NK-92 treated with Interleukin-12 subunit alpha and Interleukin-12 subunit beta, amount 100 ng/mL, for 24 hours (cell line): ENCODE results near the gene KCNMA1.
"Not testable (repeated sequence)": the region's sequence is repeated elsewhere in the genome, so short reads cannot be mapped to it uniquely, and the experiment has no call there.

Experiments used
- DNase-seq: peaks from one replicate; lab custom pipeline; 2025; lab: John Stamatoyannopoulos, UW

Gene KCNMA1

DNA sequence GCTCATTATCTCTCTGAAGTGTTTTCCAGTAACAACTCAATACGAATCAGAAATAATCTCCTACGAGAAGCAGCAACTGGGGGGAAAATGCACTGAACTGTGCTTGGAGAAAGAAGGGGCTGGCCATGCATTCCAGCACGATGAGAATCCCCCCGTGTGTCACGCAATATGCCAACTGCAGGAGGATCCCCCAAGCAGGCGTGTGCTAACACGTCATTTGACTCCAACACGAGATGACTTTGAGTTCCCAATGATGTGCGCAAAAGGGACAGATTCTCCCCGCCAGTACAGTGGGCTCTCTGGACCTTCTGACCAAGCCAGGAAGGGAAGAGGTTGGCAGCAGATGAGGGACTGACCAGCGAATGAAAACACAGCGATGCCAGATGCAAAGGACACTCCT, 105.5 kb downstream of the KCNMA1 start:
- DNase-seq: no peak

DNA sequence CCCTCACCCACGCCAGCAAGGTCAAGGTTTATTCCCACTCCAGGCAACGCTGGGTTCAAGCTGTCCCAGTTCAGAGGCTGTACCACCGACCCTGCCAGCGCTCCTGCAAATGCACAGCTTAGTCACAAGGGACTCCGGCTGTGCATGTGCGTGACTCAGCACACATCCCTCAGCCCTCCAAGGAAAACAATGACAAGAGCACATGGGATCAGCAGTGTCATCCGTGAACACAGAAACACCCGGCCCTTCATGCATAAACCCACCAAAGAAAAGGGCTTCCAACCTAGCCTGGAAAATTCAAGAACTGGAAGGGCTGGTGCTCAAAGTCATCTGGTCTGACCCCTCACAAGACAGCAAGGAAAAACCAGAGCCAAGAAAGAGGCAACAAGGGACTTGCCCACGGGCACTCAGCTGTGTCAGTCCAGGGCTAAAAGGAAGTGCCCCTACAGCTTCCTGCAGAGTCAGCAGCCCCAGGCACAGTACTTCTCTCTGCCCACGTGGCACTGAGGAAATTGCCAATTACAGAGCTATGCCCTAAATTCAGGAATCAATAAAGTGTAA, 106.1 kb downstream of the KCNMA1 start:
- no peak for DNase-seq

DNA sequence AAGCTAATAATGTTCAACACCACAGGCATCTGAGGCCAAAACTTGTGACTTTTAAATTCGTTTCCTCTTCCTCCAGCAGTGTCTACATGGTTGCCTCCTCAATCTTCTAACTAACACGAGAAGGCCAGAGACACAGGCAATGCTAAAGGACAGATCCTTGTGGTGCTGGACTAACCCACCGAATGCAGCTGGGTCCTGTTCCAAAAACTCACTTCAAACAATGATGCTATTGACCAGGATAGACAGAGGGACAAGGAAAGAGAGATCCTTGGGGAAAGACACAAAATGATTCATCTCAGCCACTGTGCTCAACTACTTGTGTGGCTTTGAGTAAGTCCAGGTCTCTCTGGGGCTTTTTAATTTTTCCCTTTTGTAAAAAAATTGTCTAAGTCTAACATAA, 107.6 kb downstream of the KCNMA1 start:
- DNase-seq: no peak

DNA sequence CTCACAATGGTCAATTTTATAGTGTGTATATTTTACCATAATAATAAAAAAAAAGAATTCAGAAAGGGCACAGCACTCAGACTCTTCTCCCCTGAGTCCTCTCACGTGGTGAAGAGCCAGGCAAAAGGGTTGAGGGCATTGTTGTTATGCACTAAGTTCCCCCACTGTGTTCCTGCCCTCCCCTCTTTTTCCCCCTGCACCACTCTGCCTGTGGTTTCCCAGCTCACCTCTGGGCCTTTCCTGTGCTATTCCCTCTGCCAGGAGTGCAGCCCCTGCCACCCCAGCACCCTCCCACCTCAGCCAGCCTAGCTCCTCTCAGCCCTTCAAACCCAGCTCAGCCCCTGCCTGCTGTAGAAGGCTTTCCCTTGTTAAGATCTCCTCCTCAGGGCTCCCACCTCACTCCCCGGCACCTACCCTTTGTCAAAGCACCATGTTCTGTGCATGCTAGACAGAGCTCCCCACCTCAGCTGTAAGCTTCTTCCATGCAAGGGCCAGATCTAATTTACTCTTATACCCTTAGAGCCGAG, 108.5 kb downstream of the KCNMA1 start:
- DNase-seq: no peak

DNA sequence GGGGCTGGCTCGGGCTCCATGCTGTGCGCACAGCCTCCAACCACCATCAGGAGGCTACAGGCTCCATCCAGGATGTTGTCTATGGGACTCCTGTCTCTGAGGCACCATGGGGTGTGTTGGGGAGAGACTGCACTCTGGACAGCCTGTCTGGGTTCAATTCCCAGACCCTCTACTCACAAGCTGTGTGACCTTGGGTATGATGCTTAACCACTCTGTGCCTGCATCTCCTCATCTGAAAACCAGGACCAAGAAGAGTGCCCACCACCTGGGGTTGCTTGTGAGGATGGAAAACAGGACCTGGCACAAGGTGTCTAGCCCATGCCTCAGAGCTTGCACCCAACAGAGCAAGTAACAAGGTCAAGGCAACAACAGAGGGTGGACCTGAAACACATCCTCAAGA, 109.8 kb downstream of the KCNMA1 start:
- no peak for DNase-seq

DNA sequence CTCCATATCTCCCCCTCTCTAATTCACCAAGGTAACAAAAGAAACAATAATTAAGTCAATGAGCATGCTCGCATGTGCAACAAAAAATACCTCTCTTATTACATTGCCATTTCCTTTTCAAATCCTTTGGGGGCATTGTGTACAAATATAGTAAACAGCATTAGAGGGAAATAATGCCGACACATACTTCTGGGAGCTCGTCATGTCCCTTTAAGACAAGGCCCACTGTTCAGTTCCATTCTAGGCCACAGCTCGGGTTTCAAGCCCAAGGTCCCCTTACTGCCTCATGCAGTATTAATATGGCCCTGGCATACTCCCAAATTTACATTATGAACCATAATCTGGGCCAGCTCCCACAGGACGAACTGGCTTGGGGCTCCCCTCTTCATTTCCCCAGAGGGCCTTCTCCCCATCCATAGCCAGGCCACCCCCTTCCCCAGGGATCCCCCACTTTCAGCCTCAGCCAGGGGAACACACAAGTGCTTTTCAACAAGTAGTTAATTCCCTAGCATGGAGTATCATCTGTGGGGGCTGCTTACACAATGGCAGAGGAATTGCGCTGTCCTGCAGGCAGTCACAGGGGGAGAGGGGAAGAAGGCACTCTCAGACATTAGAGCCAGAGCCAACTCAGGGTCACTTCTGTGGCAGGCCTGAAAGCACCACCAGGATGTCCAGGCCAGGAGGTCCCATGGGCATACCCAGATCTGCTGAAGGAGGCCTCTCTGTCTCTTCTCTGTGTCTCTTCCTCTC, 110.6 kb downstream of the KCNMA1 start:
- DNase-seq: no peak

DNA sequence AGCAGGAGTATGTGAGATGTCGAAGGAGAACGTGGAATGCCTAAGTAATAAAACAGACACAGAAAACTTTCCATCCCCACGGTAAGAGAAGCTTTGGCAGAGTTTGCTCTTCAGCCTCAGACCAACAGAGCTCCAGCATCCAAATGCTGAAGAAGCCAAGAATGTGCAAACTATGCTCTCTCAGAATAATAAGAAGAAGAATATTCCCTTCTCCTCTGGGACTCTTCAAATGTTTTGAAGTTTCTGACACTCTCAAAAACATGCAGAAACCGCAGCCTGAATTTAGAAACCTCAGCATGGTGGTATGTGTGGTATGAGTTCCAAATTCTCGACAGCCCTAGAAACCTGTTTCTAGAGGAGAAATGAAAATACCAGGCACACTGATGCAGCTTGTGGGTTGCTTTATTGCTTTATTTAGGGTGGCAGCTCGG, 113.3 kb downstream of the KCNMA1 start:
- no peak for DNase-seq

DNA sequence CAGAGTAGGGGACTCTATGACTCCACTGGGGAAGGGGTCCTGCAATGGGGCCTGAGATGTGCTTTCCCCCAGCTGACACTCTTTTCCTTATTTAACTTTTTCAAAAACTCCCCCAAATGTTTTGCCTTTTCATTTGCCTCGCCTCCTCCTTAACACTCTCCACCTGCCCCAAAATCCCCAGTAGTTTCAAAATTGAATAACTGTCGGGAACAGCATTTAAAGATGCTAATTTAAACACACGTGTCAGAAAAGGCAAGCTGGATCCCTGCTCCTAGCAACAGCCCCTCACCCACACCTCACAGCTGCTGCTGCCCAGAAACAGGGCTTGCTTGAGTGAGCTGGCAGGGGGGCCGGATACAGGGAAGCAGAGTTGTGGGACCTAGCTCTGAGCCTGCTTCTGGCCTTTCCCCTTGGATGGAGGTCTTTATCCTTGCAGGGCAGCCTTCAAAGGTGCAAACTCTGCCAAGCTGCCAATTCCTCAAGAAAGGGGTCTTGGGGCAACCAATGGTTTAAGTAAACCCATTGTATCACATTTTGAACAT, 115.3 kb downstream of the KCNMA1 start:
- no peak for DNase-seq

DNA sequence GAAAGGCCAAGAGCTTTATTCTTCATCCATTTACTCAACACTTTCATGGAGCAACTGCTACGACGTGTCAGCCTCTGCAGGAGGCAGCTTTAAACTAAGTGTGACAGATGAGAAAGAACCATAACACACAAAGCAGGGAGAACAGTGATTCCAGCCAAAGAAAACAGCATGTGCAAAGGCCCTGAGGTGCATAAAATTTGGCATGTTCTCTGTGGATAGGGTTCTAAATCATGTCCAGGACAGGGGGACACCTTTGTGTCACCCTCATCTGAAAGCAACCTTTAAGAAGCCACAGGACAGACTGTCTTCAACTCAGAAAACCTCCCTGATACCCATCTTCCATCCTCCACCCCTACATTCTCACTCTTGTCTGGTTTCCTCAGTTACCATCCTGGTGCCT, 116.6 kb downstream of the KCNMA1 start:
- no peak for DNase-seq

DNA sequence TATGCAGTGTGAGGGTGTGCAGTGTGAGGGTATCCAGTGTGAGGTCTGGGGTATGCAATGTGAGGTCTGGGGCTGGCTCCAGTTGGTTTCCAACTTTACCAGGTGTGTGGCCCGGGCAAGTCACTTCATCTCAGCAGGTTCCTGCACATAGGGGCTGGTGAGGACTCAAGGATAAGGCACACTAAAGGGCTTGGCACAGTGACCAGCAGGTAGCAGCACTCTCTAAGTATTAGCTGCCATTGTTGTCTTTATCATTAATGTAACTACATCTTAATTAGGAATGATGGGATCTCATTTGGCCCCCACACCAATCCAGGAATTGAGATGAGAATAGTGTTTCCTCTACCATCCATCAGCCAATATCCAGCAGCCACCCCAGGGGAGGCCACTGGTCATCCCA, 117.3 kb downstream of the KCNMA1 start:
- DNase-seq: no peak

DNA sequence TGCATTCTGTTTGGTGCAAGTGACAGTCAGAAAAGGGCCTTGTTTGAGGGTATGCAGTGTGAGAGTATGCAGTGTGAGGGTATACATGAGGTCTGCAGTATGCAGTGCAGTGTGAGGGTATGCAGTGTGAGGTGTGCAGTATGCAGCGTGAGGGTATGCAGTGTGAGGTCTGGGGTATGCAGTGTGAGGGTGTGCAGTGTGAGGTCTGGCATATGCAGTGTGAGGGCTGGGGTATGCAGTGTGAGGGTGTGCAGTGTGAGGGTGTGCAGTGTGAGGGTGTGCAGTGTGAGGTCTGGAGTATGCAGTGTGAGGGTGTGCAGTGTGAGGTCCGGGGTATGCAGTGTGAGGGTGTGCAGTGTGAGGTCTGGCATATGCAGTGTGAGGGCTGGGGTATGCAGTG, 117.8 kb downstream of the KCNMA1 start:
- DNase-seq: not testable (repeated sequence)

DNA sequence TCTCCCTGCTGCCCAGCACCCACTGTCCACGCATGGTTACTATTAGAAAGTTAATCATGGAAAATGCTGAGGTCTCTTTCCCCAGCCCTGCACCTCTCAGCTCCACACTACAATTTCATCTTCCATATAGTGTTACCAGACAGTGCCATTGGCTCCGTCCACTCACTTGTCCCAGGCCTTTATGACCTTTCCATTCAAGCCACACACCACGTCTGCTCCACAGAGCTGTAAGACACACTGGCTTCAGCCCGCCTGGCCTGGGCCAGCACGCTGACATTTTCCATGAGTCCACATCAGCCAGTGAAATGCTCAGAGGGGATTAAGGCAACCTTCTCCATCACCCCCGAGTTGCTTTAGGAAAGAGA, 118.7 kb downstream of the KCNMA1 start:
- no peak for DNase-seq

DNA sequence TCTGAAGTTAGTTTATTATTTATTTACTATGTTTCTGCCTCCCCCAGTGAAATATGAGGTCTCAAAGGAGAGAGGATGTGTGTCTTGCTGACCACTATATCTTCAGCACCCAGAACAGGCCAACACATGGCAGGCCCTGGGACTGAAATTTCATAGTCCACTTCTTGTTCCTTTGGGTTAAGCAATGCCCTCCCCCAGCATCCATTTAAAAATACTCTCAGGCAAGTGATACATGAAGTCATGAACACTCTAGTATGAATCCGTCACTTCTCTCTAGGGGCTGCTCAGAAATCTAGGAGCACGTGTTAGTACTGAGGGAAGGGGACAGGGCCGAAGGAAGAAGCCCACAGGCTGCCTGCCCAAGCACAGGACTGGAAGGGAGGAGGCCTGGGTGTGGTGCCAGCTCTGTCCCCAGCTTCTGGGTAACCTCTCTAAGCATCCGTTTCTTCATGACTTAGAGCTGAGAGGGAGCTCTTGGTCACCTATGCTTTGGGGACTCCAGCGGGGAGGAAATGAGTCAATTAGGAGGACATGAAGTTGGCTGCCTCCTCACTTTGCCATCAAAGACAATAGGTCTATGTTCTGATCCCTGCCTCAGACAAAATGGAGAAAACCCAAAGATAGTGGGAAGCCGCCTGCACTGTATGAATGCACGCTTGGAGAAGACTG, 119.2 kb downstream of the KCNMA1 start:
- DNase-seq: no peak

DNA sequence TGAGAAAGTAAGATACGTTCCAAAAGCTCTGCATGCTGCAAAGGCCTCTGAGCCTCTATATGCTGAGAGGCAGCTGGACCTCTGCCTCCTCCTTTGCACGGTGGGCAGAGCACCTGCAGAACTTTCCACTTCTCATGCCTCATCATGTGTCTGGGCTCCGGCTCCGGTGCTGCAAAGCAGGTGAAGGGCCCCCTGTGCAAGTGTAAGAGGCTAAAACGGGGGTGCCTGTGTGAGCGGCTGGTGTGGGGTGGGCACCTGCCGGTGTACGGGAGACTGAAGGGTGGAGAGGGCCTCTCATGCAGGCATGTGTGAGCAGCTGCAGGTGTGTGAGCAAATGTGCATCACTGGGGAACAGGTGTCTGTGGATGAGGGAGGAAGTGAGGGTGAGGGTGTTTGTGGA, 121.0 kb downstream of the KCNMA1 start:
- no peak for DNase-seq

DNA sequence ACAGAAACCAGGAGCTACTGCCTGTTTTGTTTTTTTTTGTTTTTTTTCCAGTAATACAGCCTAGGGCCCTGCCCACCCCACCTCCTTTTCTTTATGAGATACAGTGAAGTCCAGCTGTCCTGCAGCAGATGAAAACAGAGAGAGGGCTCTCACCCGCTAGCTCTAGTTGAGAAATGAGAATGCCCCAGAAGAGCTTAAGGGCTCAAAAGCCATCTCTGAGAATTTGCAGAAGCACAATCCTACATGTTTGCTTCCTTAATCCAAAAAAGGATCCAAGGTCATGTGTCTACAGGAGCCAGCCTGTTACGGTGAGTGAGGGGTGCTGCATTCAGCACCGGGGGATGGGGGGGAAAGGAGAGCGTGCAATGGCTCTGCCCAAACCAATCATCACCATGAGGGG, 122.7 kb downstream of the KCNMA1 start:
- DNase-seq: no peak

DNA sequence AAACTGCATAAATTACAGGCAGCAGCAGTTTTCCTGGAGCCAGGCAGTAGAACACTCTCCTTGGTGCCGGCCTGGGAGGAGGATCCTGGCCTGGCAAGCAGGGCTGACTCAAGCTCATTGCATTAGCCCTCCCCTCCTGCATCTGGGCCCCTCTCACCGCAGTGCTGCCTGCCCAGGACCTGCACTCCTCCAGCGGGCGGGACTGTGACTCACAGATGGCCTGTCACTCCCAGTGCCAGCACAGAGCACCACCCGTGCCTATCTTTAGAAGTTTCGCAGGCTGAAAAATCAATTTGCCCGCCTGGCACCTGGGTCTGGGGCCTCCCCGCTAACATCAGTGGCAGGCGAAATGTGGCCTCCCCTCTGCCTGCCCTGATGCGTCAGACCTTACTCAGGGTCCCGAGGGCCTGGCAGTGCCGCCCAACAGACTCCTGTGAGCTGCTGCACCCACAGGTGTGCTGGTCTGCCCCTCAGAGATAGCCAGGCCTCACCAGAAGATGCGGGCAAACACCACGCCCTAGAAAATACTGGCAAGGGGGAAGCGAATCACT, 123.8 kb downstream of the KCNMA1 start:
- no peak for DNase-seq

DNA sequence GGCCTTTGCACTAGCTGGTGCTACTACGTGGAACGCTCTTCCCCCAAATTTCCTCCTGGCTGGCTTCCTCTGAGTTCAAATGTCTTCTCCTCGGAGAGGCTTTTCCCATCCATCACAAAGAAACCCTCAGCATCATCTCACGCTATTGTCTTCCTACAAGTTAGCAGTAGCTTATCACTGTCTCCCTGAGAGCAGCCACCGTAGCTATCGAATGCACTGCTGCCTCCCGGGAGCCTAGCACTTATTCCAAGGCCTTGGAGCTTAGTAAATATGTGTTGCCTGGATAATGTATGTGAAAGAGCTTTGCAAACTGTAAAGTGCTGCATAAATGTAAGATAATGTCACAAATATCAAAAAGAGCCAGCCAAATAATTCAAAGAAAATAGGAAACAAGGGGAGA, 124.4 kb downstream of the KCNMA1 start:
- DNase-seq: no peak

DNA sequence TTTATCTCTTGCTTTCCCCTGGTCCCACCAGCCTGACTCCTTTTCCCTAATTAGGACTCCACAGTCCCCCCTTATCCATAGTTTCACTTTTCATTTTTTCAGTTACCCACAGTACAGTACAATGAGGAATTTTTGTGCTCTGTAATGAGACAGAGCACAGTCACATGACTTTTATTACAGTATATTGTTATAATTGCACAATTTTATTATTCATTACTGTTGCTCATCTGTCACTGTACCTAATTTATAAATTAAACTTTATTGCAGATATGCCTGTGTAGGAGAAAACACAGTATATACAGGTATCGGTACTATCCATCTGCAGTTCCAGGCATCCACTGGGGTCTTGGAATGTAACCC, 125.4 kb downstream of the KCNMA1 start:
- no peak for DNase-seq

DNA sequence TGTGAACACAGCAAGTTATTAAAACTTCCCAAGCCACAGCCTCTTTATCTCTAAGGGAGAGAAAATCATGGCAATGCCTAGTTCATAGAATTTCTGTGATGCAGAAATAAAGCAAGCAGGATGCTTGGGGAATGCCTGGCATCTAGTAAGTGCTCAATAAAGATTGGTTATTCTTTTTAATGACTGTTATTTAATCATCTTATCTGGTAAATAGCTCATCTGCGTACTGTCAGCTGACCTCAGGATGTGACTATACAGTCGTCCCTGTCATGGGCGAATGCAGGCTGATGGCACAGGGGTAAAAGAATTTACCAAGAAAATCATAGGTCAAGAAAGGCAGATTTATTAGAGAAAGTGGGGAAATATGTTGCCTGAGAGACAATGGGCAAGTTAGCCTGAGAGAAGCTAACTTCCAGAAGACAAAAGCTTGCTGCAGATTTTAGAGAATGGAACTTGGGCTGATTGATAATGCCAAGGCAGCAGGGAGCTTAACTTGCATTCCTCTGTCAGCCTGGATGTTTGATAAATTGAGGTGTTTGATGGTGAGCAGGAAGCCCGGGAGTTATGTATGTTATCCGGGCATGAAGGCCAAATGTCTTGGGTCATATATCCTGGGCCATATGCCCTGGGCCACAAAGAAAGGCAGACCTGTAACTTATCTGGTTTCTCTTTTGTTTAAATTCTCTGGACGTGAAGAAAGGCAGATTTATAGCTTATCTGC, 126.0 kb downstream of the KCNMA1 start:
- no peak for DNase-seq

DNA sequence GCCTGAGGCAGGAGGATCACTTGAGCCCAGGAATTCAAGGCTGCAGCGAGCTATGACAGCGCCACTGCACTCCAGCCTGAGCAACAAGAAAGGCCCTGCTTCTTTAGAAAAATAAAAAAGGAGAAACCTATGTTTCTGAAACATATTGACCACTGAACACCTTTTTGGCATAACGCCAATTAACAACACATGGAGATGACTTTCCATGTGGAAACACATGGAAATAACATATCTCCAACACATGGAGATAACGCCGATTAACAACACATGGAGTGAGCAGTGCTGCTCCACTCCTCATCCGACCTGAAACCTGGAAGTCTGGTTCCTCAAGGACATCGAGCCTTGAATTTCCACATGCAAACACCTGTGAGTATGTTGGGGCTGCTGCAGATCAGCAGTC, 126.9 kb downstream of the KCNMA1 start:
- DNase-seq: no peak

DNA sequence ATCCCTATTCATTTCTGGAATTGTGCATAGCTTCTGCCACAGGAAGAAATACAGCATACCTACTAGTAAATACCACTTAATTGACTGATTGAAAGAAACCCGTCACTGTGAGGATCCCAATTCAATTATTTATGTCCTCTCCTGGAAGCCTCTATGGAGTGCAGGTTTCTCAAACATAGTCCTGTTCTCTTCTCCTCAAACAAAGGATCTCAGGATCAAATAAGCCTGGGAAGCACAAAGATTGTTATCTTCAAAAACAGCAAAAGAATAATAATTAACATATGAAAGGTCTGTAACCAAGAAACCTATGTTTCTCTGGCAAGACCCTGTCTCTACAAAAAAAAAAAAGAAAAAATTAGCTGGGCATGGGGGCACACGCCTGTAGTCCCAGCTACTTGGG, 127.3 kb downstream of the KCNMA1 start:
- DNase-seq: no peak

DNA sequence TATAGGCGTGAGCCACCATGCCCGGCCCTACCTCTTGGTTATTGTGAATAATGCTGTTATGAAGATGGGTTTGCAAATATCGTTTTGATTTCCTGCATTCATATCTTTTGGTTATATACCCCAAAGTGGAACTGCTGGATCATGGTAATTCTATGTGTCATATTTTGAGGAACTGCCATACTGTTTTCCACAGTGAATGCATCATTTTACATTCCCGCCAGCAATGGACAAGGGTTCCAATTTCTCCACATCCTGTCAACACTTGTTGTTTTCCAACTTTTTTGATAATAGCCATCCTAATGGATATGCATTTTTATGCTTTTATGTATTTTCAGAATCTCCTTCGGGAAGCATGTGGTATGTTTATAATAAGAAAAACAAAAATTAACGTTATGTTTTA, 128.2 kb downstream of the KCNMA1 start:
- DNase-seq: no peak
